BLaER1 (cell line): ENCODE data around the gene SLC35F6.
"Not testable (repeated sequence)": the region's sequence is repeated elsewhere in the genome, so short reads cannot be mapped to it uniquely, and the experiment has no call there.

Source experiments
- H3K27ac ChIP-seq: shearing (Covaris generic); formaldehyde crosslinking; 2 replicates; pipeline ENCODE4 v1.8.1; 2022
- H3K27me3 ChIP-seq: shearing (Covaris generic); formaldehyde crosslinking; 2 replicates; pipeline ENCODE4 v1.8.1; 2022
- H3K36me3 ChIP-seq: shearing (Covaris generic); formaldehyde crosslinking; 2 replicates; pipeline ENCODE4 v1.8.1; 2022
- H3K4me1 ChIP-seq: shearing (Covaris generic); formaldehyde crosslinking; 2 replicates; pipeline ENCODE4 v1.8.1; 2022
- H3K4me2 ChIP-seq: shearing (Covaris generic); formaldehyde crosslinking; 2 replicates; pipeline ENCODE4 v1.8.1; 2022
- H3K4me3 ChIP-seq: shearing (Covaris generic); formaldehyde crosslinking; 2 replicates; pipeline ENCODE4 v1.8.1; 2022
- H3K9ac ChIP-seq: shearing (Covaris generic); formaldehyde crosslinking; 2 replicates; pipeline ENCODE4 v1.8.1; 2022
- H3K9me3 ChIP-seq: shearing (Covaris generic); formaldehyde crosslinking; 2 replicates; pipeline ENCODE4 v1.8.1; 2022
- H4K20me1 ChIP-seq: shearing (Covaris generic); formaldehyde crosslinking; 2 replicates; pipeline ENCODE4 v1.8.1; 2022
- Cebpa-rat ChIP-seq: shearing (Covaris generic); IDR thresholded peaks from 2 replicates; pipeline ENCODE4 v1.8.1; 2022

The SLC35F6 gene

GRCh38 chr2:26752656-26753055, 11.4 kb upstream of the SLC35F6 start:
- TF ChIP-seq Cebpa-rat, result no peak
- H3K27me3 ChIP-seq, result no peaks in the 10 kb centered on the region
- H3K4me1 ChIP-seq, result peaks cover 63% of the 10 kb centered on the region
- peak overlapping the region; percentile 34 for H3K4me2 ChIP-seq
- no peak overlapping the region for H3K9ac ChIP-seq
- H3K4me3 ChIP-seq, result no peak overlapping the region
- no peaks in the 10 kb centered on the region for H3K36me3 ChIP-seq
- no peaks in the 10 kb centered on the region for H4K20me1 ChIP-seq
- H3K27ac ChIP-seq, result no peak overlapping the region
- no peaks in the 10 kb centered on the region for H3K9me3 ChIP-seq

GRCh38 chr2:26754539-26754938, 9.5 kb upstream of the SLC35F6 start:
- Histone ChIP-seq H3K4me1 (peaks cover 75% of the 10 kb centered on the region), H3K27ac (no peak overlapping the region), H4K20me1 (no peaks in the 10 kb centered on the region), H3K9me3 (no peaks in the 10 kb centered on the region), H3K4me3 (no peak overlapping the region), H3K4me2 (peak overlapping the region; percentile 57), H3K27me3 (no peaks in the 10 kb centered on the region), H3K36me3 (no peaks in the 10 kb centered on the region), H3K9ac (no peak overlapping the region)
- no peak for TF ChIP-seq Cebpa-rat

GRCh38 chr2:26754972-26755670, 9.0 kb upstream of the SLC35F6 start:
- TF ChIP-seq Cebpa-rat, result no peak
- no peaks in the 10 kb centered on the region for H4K20me1 ChIP-seq
- peak overlapping the region; percentile 57 for H3K4me2 ChIP-seq
- no peaks in the 10 kb centered on the region for H3K9me3 ChIP-seq
- H3K27me3 ChIP-seq, result no peaks in the 10 kb centered on the region
- H3K9ac ChIP-seq, result no peak overlapping the region
- no peak overlapping the region for H3K27ac ChIP-seq
- H3K36me3 ChIP-seq, result no peaks in the 10 kb centered on the region
- H3K4me3 ChIP-seq, result no peak overlapping the region
- H3K4me1 ChIP-seq, result peaks cover 69% of the 10 kb centered on the region

GRCh38 chr2:26756337-26756736, 7.7 kb upstream of the SLC35F6 start:
- peaks cover 57% of the 10 kb centered on the region for H3K4me1 ChIP-seq
- no peak overlapping the region for H3K4me3 ChIP-seq
- H4K20me1 ChIP-seq, result no peaks in the 10 kb centered on the region
- H3K36me3 ChIP-seq, result no peaks in the 10 kb centered on the region
- H3K9ac ChIP-seq, result no peak overlapping the region
- no peak overlapping the region for H3K4me2 ChIP-seq
- H3K27ac ChIP-seq, result no peak overlapping the region
- H3K9me3 ChIP-seq, result no peaks in the 10 kb centered on the region
- no peak for TF ChIP-seq Cebpa-rat
- no peaks in the 10 kb centered on the region for H3K27me3 ChIP-seq

- Histone ChIP-seq H3K36me3 (no peaks in the 10 kb centered on the region), H3K27ac (no peak overlapping the region), H3K9ac (no peak overlapping the region), H3K4me2 (peak overlapping the region; percentile 31), H3K4me1 (peaks cover 41% of the 10 kb centered on the region), H3K4me3 (no peak overlapping the region), H3K27me3 (no peaks in the 10 kb centered on the region), H3K9me3 (no peaks in the 10 kb centered on the region), H4K20me1 (no peaks in the 10 kb centered on the region)
- no peak for TF ChIP-seq Cebpa-rat
These were observed 6.0 kb upstream of the SLC35F6 start for GRCh38 chr2:26757873-26758789.

GRCh38 chr2:26758790-26759321, 5.2 kb upstream of the SLC35F6 start:
- no peak overlapping the region for H3K4me3 ChIP-seq
- no peaks in the 10 kb centered on the region for H4K20me1 ChIP-seq
- no peaks in the 10 kb centered on the region for H3K27me3 ChIP-seq
- H3K9ac ChIP-seq, result no peak overlapping the region
- no peaks in the 10 kb centered on the region for H3K36me3 ChIP-seq
- TF ChIP-seq Cebpa-rat, result no peak
- no peaks in the 10 kb centered on the region for H3K9me3 ChIP-seq
- no peak overlapping the region for H3K27ac ChIP-seq
- H3K4me2 ChIP-seq, result peak overlapping the region; percentile 31; the same call in 1 of the 2 replicates
- peaks cover 42% of the 10 kb centered on the region for H3K4me1 ChIP-seq

- H3K4me2 ChIP-seq, result no peak overlapping the region
- H3K4me3 ChIP-seq, result no peak overlapping the region
- H3K9me3 ChIP-seq, result no peaks in the 10 kb centered on the region
- no peaks in the 10 kb centered on the region for H3K36me3 ChIP-seq
- H3K4me1 ChIP-seq, result peaks cover 37% of the 10 kb centered on the region
- no peaks in the 10 kb centered on the region for H3K27me3 ChIP-seq
- no peak overlapping the region for H3K9ac ChIP-seq
- TF ChIP-seq Cebpa-rat, result no peak
- peaks cover 3% of the 10 kb centered on the region; the same call in 1 of the 2 replicates for H4K20me1 ChIP-seq
- H3K27ac ChIP-seq, result no peak overlapping the region
These were observed 4.2 kb upstream of the SLC35F6 start for GRCh38 chr2:26759845-26760244.

GRCh38 chr2:26760991-26761390, 3.1 kb upstream of the SLC35F6 start:
- H3K27me3 ChIP-seq, H3K36me3 ChIP-seq, H3K4me2 ChIP-seq, H3K9me3 ChIP-seq, H3K9ac ChIP-seq, H3K27ac ChIP-seq, H3K4me3 ChIP-seq: not testable (repeated sequence)
- Histone ChIP-seq H3K4me1 (peaks cover 38% of the 10 kb centered on the region), H4K20me1 (peaks cover 15% of the 10 kb centered on the region)

GRCh38 chr2:26763019-26763418, 1.1 kb upstream of the SLC35F6 start:
- Histone ChIP-seq H3K4me2 (peak overlapping the region; percentile 96; the same call in 1 of the 2 replicates), H3K9ac (no peak overlapping the region), H3K4me3 (no peak overlapping the region), H3K27ac (no peak overlapping the region), H3K27me3 (no peaks in the 10 kb centered on the region), H3K9me3 (no peaks in the 10 kb centered on the region), H3K36me3 (peaks cover 8% of the 10 kb centered on the region), H4K20me1 (peaks cover 35% of the 10 kb centered on the region), H3K4me1 (peaks cover 48% of the 10 kb centered on the region)
- TF ChIP-seq Cebpa-rat, result no peak

GRCh38 chr2:26764906-26765305, 822 bp downstream of the SLC35F6 start:
- Histone ChIP-seq H3K27ac (peak overlapping the region; percentile 80), H3K4me2 (peak overlapping the region; percentile 96), H3K36me3 (peaks cover 20% of the 10 kb centered on the region), H3K9me3 (no peaks in the 10 kb centered on the region), H3K9ac (peak overlapping the region; percentile 92), H3K4me1 (peaks cover 52% of the 10 kb centered on the region), H3K27me3 (no peaks in the 10 kb centered on the region), H4K20me1 (peaks cover 53% of the 10 kb centered on the region), H3K4me3 (peak overlapping the region; percentile 83)
- no peak for TF ChIP-seq Cebpa-rat
